Hepatocyte (in vitro differentiated cells): Measurements from ENCODE around the gene SPTAN1.

ENCODE experiments used
- CTCF ChIP-seq: fragments of 200-600 bp; sonication (generic); IDR thresholded peaks from 2 replicates; pipeline ENCODE4 v1.5.1; 2016; ENCODE audit warnings: antibody characterized with exemption, mild to moderate bottlenecking; ENCODE audit not compliant: poor library complexity
- EZH2 ChIP-seq: fragments of 200-600 bp; sonication (generic); IDR thresholded peaks from 2 replicates; pipeline ENCODE4 v1.6.1; 2016; ENCODE audit warnings: antibody characterized with exemption, mild to moderate bottlenecking, borderline replicate concordance

GRCh38 chr9:128551657-128552152 lies 682 bp upstream of the SPTAN1 start:
- no peak for TF ChIP-seq CTCF
- TF ChIP-seq EZH2 = no peak
